Measurements from ENCODE around the gene SNCB.

SNCB gene

GRCh38 chr5:176629853-176630680 lies at the start of gene SNCB, which contains the start of gene EIF4E1B:
Gene SNCB (minus strand): TSS chr5:176630534. CDS start chr5:176629654, 880 bp downstream.
Gene EIF4E1B (plus strand): TSS chr5:176630675. CDS start chr5:176642788, 12,113 bp downstream.
- DNase-seq (ENCODE audit: low spot score), result peak; percentile 62

- DNase-seq (ENCODE audit: low spot score), result no peak
Measured at GRCh38 chr5:176679365-176680225, 49.3 kb upstream of the SNCB start.

GRCh38 chr5:176678584-176678983 lies 48.2 kb upstream of the SNCB start:
- DNase-seq (ENCODE audit: low spot score), result no peak

GRCh38 chr5:176677209-176677939 lies 47.0 kb upstream of the SNCB start:
- peak; percentile 30 for DNase-seq (ENCODE audit: low spot score)

- peak; percentile 71 for DNase-seq (ENCODE audit: low spot score)
Measured at GRCh38 chr5:176676361-176676824, 46.1 kb upstream of the SNCB start.

GRCh38 chr5:176675676-176676360 lies 45.5 kb upstream of the SNCB start:
- peak; percentile 38 for DNase-seq (ENCODE audit: low spot score)

- DNase-seq (ENCODE audit: low spot score), result no peak
Measured at GRCh38 chr5:176674799-176675198, 44.5 kb upstream of the SNCB start.

GRCh38 chr5:176673651-176674583 lies 43.6 kb upstream of the SNCB start:
- no peak for DNase-seq (ENCODE audit: low spot score)

- no peak for DNase-seq (ENCODE audit: low spot score)
Measured at GRCh38 chr5:176671890-176672747, 41.8 kb upstream of the SNCB start.

- DNase-seq (ENCODE audit: low spot score), result no peak
Measured at GRCh38 chr5:176671399-176671798, 41.1 kb upstream of the SNCB start.

GRCh38 chr5:176670449-176670848 lies 40.1 kb upstream of the SNCB start:
- DNase-seq (ENCODE audit: low spot score), result no peak

- no peak for DNase-seq (ENCODE audit: low spot score)
Measured at GRCh38 chr5:176667637-176668036, 37.3 kb upstream of the SNCB start.

- DNase-seq (ENCODE audit: low spot score), result no peak
Measured at GRCh38 chr5:176665517-176665916, 35.2 kb upstream of the SNCB start.

GRCh38 chr5:176664886-176665285 lies 34.6 kb upstream of the SNCB start:
- no peak for DNase-seq (ENCODE audit: low spot score)

- no peak for DNase-seq (ENCODE audit: low spot score)
Measured at GRCh38 chr5:176664479-176664878, 34.1 kb upstream of the SNCB start.

- DNase-seq (ENCODE audit: low spot score), result no peak
Measured at GRCh38 chr5:176663566-176663965, 33.2 kb upstream of the SNCB start.

GRCh38 chr5:176662371-176663333 lies 32.3 kb upstream of the SNCB start:
- DNase-seq (ENCODE audit: low spot score), result no peak

GRCh38 chr5:176661676-176662075 lies 31.3 kb upstream of the SNCB start:
- no peak for DNase-seq (ENCODE audit: low spot score)

All from AG08395 (cell line).